H9 (cell line): ENCODE results near the gene SH2D1B. TPM values are rescaled to one million over a fixed set of nuclear protein-coding genes. Genes with fewer than 3 reads are reported as not detected.

Experiments used
- DNase-seq: peaks from one replicate; pipeline ENCODE4 v3.0.0-alpha.2; 2017
- H2AFZ ChIP-seq: one replicate; pipeline ENCODE4 v1.6.1; 2013; ENCODE audit warnings: mild to moderate bottlenecking, low read length, control low read depth, moderate library complexity
- H2AK5ac ChIP-seq: 2 replicates; pipeline ENCODE4 v1.6.1; 2013; ENCODE audit warnings: low read length, control low read depth, mixed read lengths; ENCODE audit not compliant: insufficient read length
- H2BK120ac ChIP-seq: one replicate; pipeline ENCODE4 v1.6.1; 2013; ENCODE audit warnings: low read depth, mild to moderate bottlenecking, low read length, control low read depth, inconsistent platforms; ENCODE audit not compliant: poor library complexity, severe bottlenecking
- H2BK12ac ChIP-seq: 2 replicates; pipeline ENCODE4 v1.6.1; 2013; ENCODE audit warnings: low read length, control low read depth, mixed read lengths, low read depth; ENCODE audit not compliant: insufficient read length
- H2BK15ac ChIP-seq: 2 replicates; pipeline ENCODE4 v1.6.1; 2013; ENCODE audit warnings: low read depth, low read length, control low read depth
- H2BK20ac ChIP-seq: one replicate; pipeline ENCODE4 v1.6.1; 2013; ENCODE audit warnings: low read depth, mild to moderate bottlenecking, low read length, control low read depth, inconsistent platforms; ENCODE audit not compliant: poor library complexity, severe bottlenecking
- H2BK5ac ChIP-seq: 2 replicates; pipeline ENCODE4 v1.6.1; 2013; ENCODE audit warnings: low read length, control low read depth, mixed read lengths; ENCODE audit not compliant: insufficient read length
- H3K14ac ChIP-seq: 2 replicates; pipeline ENCODE4 v1.6.1; 2013; ENCODE audit warnings: low read length, control low read depth; ENCODE audit not compliant: insufficient read depth
- H3K18ac ChIP-seq: 2 replicates; pipeline ENCODE4 v1.6.1; 2013; ENCODE audit warnings: low read depth, mild to moderate bottlenecking, mixed read lengths, low read length, control low read depth; ENCODE audit not compliant: insufficient read length
- H3K23ac ChIP-seq: 2 replicates; pipeline ENCODE4 v1.6.1; 2013; ENCODE audit warnings: low read length, control low read depth, mixed read lengths, low read depth; ENCODE audit not compliant: insufficient read length
- H3K23me2 ChIP-seq: 2 replicates; pipeline ENCODE4 v1.6.1; 2013; ENCODE audit warnings: low read depth, mild to moderate bottlenecking, mixed read lengths, low read length, control low read depth; ENCODE audit not compliant: insufficient read length, poor library complexity, severe bottlenecking
- H3K27ac ChIP-seq: 2 replicates; pipeline ENCODE4 v1.5.1; 2013; ENCODE audit warnings: low read length, control low read depth, mixed read lengths, low read depth; ENCODE audit not compliant: insufficient read length
- H3K27me3 ChIP-seq: 2 replicates; pipeline ENCODE4 v1.6.1; 2013; ENCODE audit warnings: low read length, control low read depth, inconsistent platforms; ENCODE audit not compliant: insufficient read depth
- H3K4ac ChIP-seq: 2 replicates; pipeline ENCODE4 v1.6.1; 2013; ENCODE audit warnings: low read depth, mild to moderate bottlenecking, control low read depth, inconsistent platforms, low read length, moderate library complexity
- H3K4me1 ChIP-seq: 2 replicates; pipeline ENCODE4 v1.6.1; 2013; ENCODE audit warnings: low read length, control low read depth, inconsistent platforms; ENCODE audit not compliant: insufficient read depth
- H3K4me2 ChIP-seq: 2 replicates; pipeline ENCODE4 v1.6.1; 2013; ENCODE audit warnings: low read length, control low read depth, mixed read lengths; ENCODE audit not compliant: insufficient read length, insufficient read depth
- H3K56ac ChIP-seq: 2 replicates; pipeline ENCODE4 v1.6.1; 2013; ENCODE audit warnings: low read depth, mild to moderate bottlenecking, mixed read lengths, low read length, control low read depth; ENCODE audit not compliant: insufficient read length
- H3K79me1 ChIP-seq: 2 replicates; pipeline ENCODE4 v1.6.1; 2013; ENCODE audit warnings: low read depth, mild to moderate bottlenecking, moderate library complexity, low read length, control low read depth, inconsistent platforms; ENCODE audit not compliant: insufficient read depth, poor library complexity, severe bottlenecking
- H3K79me2 ChIP-seq: 2 replicates; pipeline ENCODE4 v1.6.1; 2013; ENCODE audit warnings: low read length, control low read depth, inconsistent platforms; ENCODE audit not compliant: insufficient read depth
- H3K9ac ChIP-seq: 2 replicates; pipeline ENCODE4 v1.6.1; 2013; ENCODE audit warnings: low read length, control low read depth, mixed read lengths; ENCODE audit not compliant: insufficient read length; ENCODE audit errors: extremely low read depth
- H3K9me3 ChIP-seq: one replicate; pipeline ENCODE4 v1.6.1; 2013; ENCODE audit warnings: low read depth, low read length, inconsistent platforms; ENCODE audit not compliant: control insufficient read depth
- H3T11ph ChIP-seq: one replicate; pipeline ENCODE4 v1.6.1; 2013; ENCODE audit warnings: mild to moderate bottlenecking, low read length, control low read depth, inconsistent platforms
- H4K20me1 ChIP-seq: one replicate; pipeline ENCODE4 v1.6.1; 2013; ENCODE audit not compliant: control insufficient read depth, insufficient read length, insufficient read depth
- H4K5ac ChIP-seq: 2 replicates; pipeline ENCODE4 v1.6.1; 2013; ENCODE audit warnings: low read depth, mild to moderate bottlenecking, mixed read lengths, low read length, control low read depth; ENCODE audit not compliant: insufficient read length
- H4K8ac ChIP-seq: replicated peaks from 2 replicates; pipeline ENCODE4 v1.6.1; 2013; ENCODE audit warnings: low read length, control low read depth, mixed read lengths, low read depth; ENCODE audit not compliant: insufficient read length
- H4K91ac ChIP-seq: 2 replicates; pipeline ENCODE4 v1.6.1; 2013; ENCODE audit warnings: low read depth, mild to moderate bottlenecking, moderate library complexity, mixed read lengths, low read length, control low read depth; ENCODE audit not compliant: insufficient read length
- H3K27ac Mint-ChIP-seq, 3 experiments: 2 replicates in 2 of 3; 3 replicates in 1 of 3; pipeline ENCODE4 v1.8.0; 2020 to 2021; ENCODE audit warnings: mixed read lengths in 3 of 3, mild to moderate bottlenecking in 1 of 3, moderate library complexity in 1 of 3
- H3K27me3 Mint-ChIP-seq: 2 replicates; pipeline ENCODE4 v1.8.0; 2021; ENCODE audit warnings: low read depth, mild to moderate bottlenecking, moderate library complexity, mixed read lengths
- H3K36me3 Mint-ChIP-seq, 3 experiments: 2 replicates in 2 of 3; 3 replicates in 1 of 3; pipeline ENCODE4 v1.8.0; 2020 to 2021; ENCODE audit warnings: low read depth in 3 of 3, mixed read lengths in 3 of 3; ENCODE audit not compliant: insufficient read depth in 1 of 3
- H3K4me1 Mint-ChIP-seq, 2 experiments: 2 replicates each; pipeline ENCODE4 v1.8.0; 2020; ENCODE audit warnings: mixed read lengths in 2 of 2
- H3K4me3 Mint-ChIP-seq, 2 experiments: 2 replicates in 1 of 2; 3 replicates in 1 of 2; pipeline ENCODE4 v1.8.0; 2020 to 2021; ENCODE audit warnings: mild to moderate bottlenecking in 2 of 2, mixed read lengths in 2 of 2, moderate library complexity in 1 of 2
- H3K9me3 Mint-ChIP-seq, 2 experiments: 2 replicates in 1 of 2; 3 replicates in 1 of 2; pipeline ENCODE4 v1.8.0; 2020; ENCODE audit warnings: mild to moderate bottlenecking in 2 of 2, mixed read lengths in 2 of 2, moderate library complexity in 1 of 2
- WGBS: extraction: QIAGEN DNeasy Blood & Tissue Kit; methylation state at CpG from one replicate; pipeline ENCODE4 v1.1.7; 2013; ENCODE audit warnings: missing lambda C conversion rate, low lambda C conversion rate, mixed read lengths; ENCODE audit not compliant: insufficient read length; ENCODE audit errors: extremely low coverage; 5-methylcytosine and 5-hydroxymethylcytosine counted together
- total RNA-seq: library from RNA; stranded (reverse); gene quantifications from 2 replicates; pipeline ENCODE4 v1.2.1, GENCODE V29; 2021
- TF ChIP-seq, protein P1 (sequence below): fragments of 200-600 bp; sonication (generic); conservative IDR thresholded peaks from 3 replicates; pipeline ENCODE4 v1.8.0; 2021; ENCODE audit warnings: antibody characterized with exemption, mild to moderate bottlenecking

SH2D1B gene
- total RNA-seq, 1 experiment from 2014 or later, result not detected

GRCh38 chr1:162407539-162407938 is 4.4 kb downstream of the SH2D1B start:
- Mint-ChIP-seq H3K4me1 (no peaks in the 10 kb centered on the region), H3K27ac (no peak overlapping the region), H3K9me3 (no peaks in the 10 kb centered on the region), H3K4me3 (no peak overlapping the region), H3K36me3 (no peaks in the 10 kb centered on the region), H3K27me3 (peaks cover 2% of the 10 kb centered on the region; the same call in 1 of the 2 replicates)
- H3K18ac ChIP-seq, result no peak overlapping the region
- no peak overlapping the region for H3K9ac ChIP-seq
- H3K23me2 ChIP-seq, result no peaks in the 10 kb centered on the region
- no peak overlapping the region for H3T11ph ChIP-seq
- no peak overlapping the region for H2AK5ac ChIP-seq
- no peak overlapping the region for H2BK120ac ChIP-seq
- H3K4me2 ChIP-seq, result no peak overlapping the region
- H2AFZ ChIP-seq, result no peak overlapping the region
- H2BK12ac ChIP-seq, result no peak overlapping the region
- H4K5ac ChIP-seq, result no peak overlapping the region
- H3K14ac ChIP-seq, result no peak overlapping the region
- H3K27me3 ChIP-seq, result no peaks in the 10 kb centered on the region
- H3K9me3 ChIP-seq, result no peaks in the 10 kb centered on the region
- H2BK20ac ChIP-seq, result no peak overlapping the region
- no peak overlapping the region for H3K56ac ChIP-seq
- H3K4me1 ChIP-seq, result no peaks in the 10 kb centered on the region
- no peak overlapping the region for H3K4ac ChIP-seq
- no peaks in the 10 kb centered on the region for H3K79me1 ChIP-seq
- no peak for DNase-seq
- no peaks in the 10 kb centered on the region for H3K79me2 ChIP-seq
- no peaks in the 10 kb centered on the region for H4K20me1 ChIP-seq
- no peak overlapping the region for H2BK5ac ChIP-seq
- H3K27ac ChIP-seq, result no peak overlapping the region
- TF ChIP-seq, protein P1, sequence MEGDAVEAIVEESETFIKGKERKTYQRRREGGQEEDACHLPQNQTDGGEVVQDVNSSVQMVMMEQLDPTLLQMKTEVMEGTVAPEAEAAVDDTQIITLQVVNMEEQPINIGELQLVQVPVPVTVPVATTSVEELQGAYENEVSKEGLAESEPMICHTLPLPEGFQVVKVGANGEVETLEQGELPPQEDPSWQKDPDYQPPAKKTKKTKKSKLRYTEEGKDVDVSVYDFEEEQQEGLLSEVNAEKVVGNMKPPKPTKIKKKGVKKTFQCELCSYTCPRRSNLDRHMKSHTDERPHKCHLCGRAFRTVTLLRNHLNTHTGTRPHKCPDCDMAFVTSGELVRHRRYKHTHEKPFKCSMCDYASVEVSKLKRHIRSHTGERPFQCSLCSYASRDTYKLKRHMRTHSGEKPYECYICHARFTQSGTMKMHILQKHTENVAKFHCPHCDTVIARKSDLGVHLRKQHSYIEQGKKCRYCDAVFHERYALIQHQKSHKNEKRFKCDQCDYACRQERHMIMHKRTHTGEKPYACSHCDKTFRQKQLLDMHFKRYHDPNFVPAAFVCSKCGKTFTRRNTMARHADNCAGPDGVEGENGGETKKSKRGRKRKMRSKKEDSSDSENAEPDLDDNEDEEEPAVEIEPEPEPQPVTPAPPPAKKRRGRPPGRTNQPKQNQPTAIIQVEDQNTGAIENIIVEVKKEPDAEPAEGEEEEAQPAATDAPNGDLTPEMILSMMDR, result no peak
- WGBS, result no CpG with 5 or more reads among the region's 1 CpG
- H4K8ac ChIP-seq, result no peak overlapping the region
- H4K91ac ChIP-seq, result no peak overlapping the region
- H3K23ac ChIP-seq, result no peak overlapping the region
- H2BK15ac ChIP-seq, result no peak overlapping the region
